ENCODE results near the gene TMPRSS3. TPM values are rescaled to one million over a fixed set of nuclear protein-coding genes. Genes with fewer than 3 reads are reported as not detected.
"Not testable (repeated sequence)": the region's sequence is repeated elsewhere in the genome, so short reads cannot be mapped to it uniquely, and the experiment has no call there.

Gene TMPRSS3
- total RNA-seq, 2 donors from 2014 or later: 24.0 to 163 TPM

- peak overlapping the region; percentile 76 for H3K4me3 Mint-ChIP-seq
- H3K27me3 Mint-ChIP-seq: no peaks in the 10 kb centered on the region
- no peaks in the 10 kb centered on the region for H3K9me3 Mint-ChIP-seq
- H3K36me3 Mint-ChIP-seq (ENCODE audit: low read depth): no peaks in the 10 kb centered on the region
- peak; percentile 52 for ATAC-seq (replicated peaks)
- peak overlapping the region; percentile 87 for H3K27ac Mint-ChIP-seq
- peaks cover 82% of the 10 kb centered on the region for H3K4me1 Mint-ChIP-seq
Measured at GRCh38 chr21:42421018-42421793, 25.4 kb upstream of the TMPRSS3 start.

GRCh38 chr21:42419845-42420244 is 24.0 kb upstream of the TMPRSS3 start:
- Mint-ChIP-seq H3K27me3 (no peaks in the 10 kb centered on the region), H3K4me3 (no peak overlapping the region), H3K27ac (no peak overlapping the region), H3K9me3 (no peaks in the 10 kb centered on the region), H3K4me1 (peaks cover 73% of the 10 kb centered on the region), H3K36me3 (ENCODE audit: low read depth) (no peaks in the 10 kb centered on the region)
- ATAC-seq (replicated peaks): no peak

GRCh38 chr21:42418886-42419285 is 23.0 kb upstream of the TMPRSS3 start:
- no peaks in the 10 kb centered on the region for H3K36me3 Mint-ChIP-seq (ENCODE audit: low read depth)
- peaks cover 71% of the 10 kb centered on the region for H3K4me1 Mint-ChIP-seq
- no peak overlapping the region for H3K4me3 Mint-ChIP-seq
- H3K27ac Mint-ChIP-seq: no peak overlapping the region
- no peak for ATAC-seq (replicated peaks)
- no peaks in the 10 kb centered on the region for H3K9me3 Mint-ChIP-seq
- no peaks in the 10 kb centered on the region for H3K27me3 Mint-ChIP-seq

- no peaks in the 10 kb centered on the region for H3K27me3 Mint-ChIP-seq
- H3K36me3 Mint-ChIP-seq (ENCODE audit: low read depth): no peaks in the 10 kb centered on the region
- no peaks in the 10 kb centered on the region for H3K9me3 Mint-ChIP-seq
- H3K4me1 Mint-ChIP-seq: peaks cover 66% of the 10 kb centered on the region
- peak overlapping the region; percentile 69 for H3K27ac Mint-ChIP-seq
- ATAC-seq (replicated peaks): peak; percentile 32
- no peak overlapping the region for H3K4me3 Mint-ChIP-seq
Measured at GRCh38 chr21:42417533-42417932, 21.7 kb upstream of the TMPRSS3 start.

- Mint-ChIP-seq H3K4me1 (peaks cover 42% of the 10 kb centered on the region), H3K36me3 (ENCODE audit: low read depth) (no peaks in the 10 kb centered on the region), H3K27ac (peak overlapping the region; percentile 99), H3K9me3 (no peaks in the 10 kb centered on the region), H3K27me3 (no peaks in the 10 kb centered on the region), H3K4me3 (no peak overlapping the region)
- ATAC-seq (replicated peaks): peak; percentile 71
Measured at GRCh38 chr21:42414928-42415769, 19.3 kb upstream of the TMPRSS3 start.

- Mint-ChIP-seq H3K27me3 (no peaks in the 10 kb centered on the region), H3K4me1 (peaks cover 42% of the 10 kb centered on the region), H3K4me3 (no peak overlapping the region), H3K36me3 (ENCODE audit: low read depth) (no peaks in the 10 kb centered on the region), H3K9me3 (no peaks in the 10 kb centered on the region), H3K27ac (peak overlapping the region; percentile 99)
- no peak for ATAC-seq (replicated peaks)
Measured at GRCh38 chr21:42414553-42414927, 18.7 kb upstream of the TMPRSS3 start.

- Mint-ChIP-seq H3K27ac (peak overlapping the region; percentile 99), H3K27me3 (no peaks in the 10 kb centered on the region), H3K4me1 (peaks cover 42% of the 10 kb centered on the region), H3K9me3 (no peaks in the 10 kb centered on the region), H3K4me3 (no peak overlapping the region), H3K36me3 (ENCODE audit: low read depth) (no peaks in the 10 kb centered on the region)
- ATAC-seq (replicated peaks): no peak
Measured at GRCh38 chr21:42414066-42414465, 18.2 kb upstream of the TMPRSS3 start.

GRCh38 chr21:42413500-42413899 is 17.6 kb upstream of the TMPRSS3 start:
- Mint-ChIP-seq H3K4me1 (peaks cover 36% of the 10 kb centered on the region), H3K9me3 (no peaks in the 10 kb centered on the region), H3K27me3 (no peaks in the 10 kb centered on the region), H3K4me3 (no peak overlapping the region), H3K36me3 (ENCODE audit: low read depth) (peaks cover under 1% of the 10 kb centered on the region), H3K27ac (peak overlapping the region; percentile 99)
- ATAC-seq (replicated peaks): peak; percentile 65

- H3K9me3 Mint-ChIP-seq: no peaks in the 10 kb centered on the region
- peaks cover 32% of the 10 kb centered on the region for H3K4me1 Mint-ChIP-seq
- H3K27ac Mint-ChIP-seq: peak overlapping the region; percentile 99
- no peak for ATAC-seq (replicated peaks)
- H3K4me3 Mint-ChIP-seq: no peak overlapping the region
- H3K27me3 Mint-ChIP-seq: no peaks in the 10 kb centered on the region
- H3K36me3 Mint-ChIP-seq (ENCODE audit: low read depth): peaks cover 4% of the 10 kb centered on the region
Measured at GRCh38 chr21:42413093-42413492, 17.2 kb upstream of the TMPRSS3 start.

GRCh38 chr21:42412636-42412933 is 16.7 kb upstream of the TMPRSS3 start:
- Mint-ChIP-seq H3K4me3 (no peak overlapping the region), H3K27ac (no peak overlapping the region), H3K36me3 (ENCODE audit: low read depth) (peaks cover 9% of the 10 kb centered on the region), H3K27me3 (no peaks in the 10 kb centered on the region), H3K4me1 (peaks cover 33% of the 10 kb centered on the region), H3K9me3 (no peaks in the 10 kb centered on the region)
- no peak for ATAC-seq (replicated peaks)

- Mint-ChIP-seq H3K27me3 (no peaks in the 10 kb centered on the region), H3K36me3 (ENCODE audit: low read depth) (peaks cover 15% of the 10 kb centered on the region), H3K4me1 (peaks cover 32% of the 10 kb centered on the region), H3K9me3 (no peaks in the 10 kb centered on the region), H3K4me3 (no peak overlapping the region), H3K27ac (no peak overlapping the region)
- ATAC-seq (replicated peaks): no peak
Measured at GRCh38 chr21:42411891-42412635, 16.2 kb upstream of the TMPRSS3 start.

- Mint-ChIP-seq H3K27me3 (no peaks in the 10 kb centered on the region), H3K36me3 (ENCODE audit: low read depth) (peaks cover 22% of the 10 kb centered on the region), H3K9me3 (no peaks in the 10 kb centered on the region), H3K4me3 (no peak overlapping the region), H3K4me1 (peaks cover 38% of the 10 kb centered on the region), H3K27ac (no peak overlapping the region)
- peak; percentile 18 for ATAC-seq (replicated peaks)
Measured at GRCh38 chr21:42411197-42411869, 15.5 kb upstream of the TMPRSS3 start.

GRCh38 chr21:42409366-42409765 is 13.5 kb upstream of the TMPRSS3 start:
- no peaks in the 10 kb centered on the region for H3K27me3 Mint-ChIP-seq
- H3K36me3 Mint-ChIP-seq (ENCODE audit: low read depth): peaks cover 42% of the 10 kb centered on the region
- ATAC-seq (replicated peaks): no peak
- H3K27ac Mint-ChIP-seq: no peak overlapping the region
- no peaks in the 10 kb centered on the region for H3K9me3 Mint-ChIP-seq
- peak overlapping the region; percentile 55 for H3K4me3 Mint-ChIP-seq
- peaks cover 33% of the 10 kb centered on the region for H3K4me1 Mint-ChIP-seq

GRCh38 chr21:42408718-42409117 is 12.9 kb upstream of the TMPRSS3 start:
- H3K27ac Mint-ChIP-seq; H3K27me3 Mint-ChIP-seq; H3K9me3 Mint-ChIP-seq; ATAC-seq (replicated peaks): not testable (repeated sequence)
- Mint-ChIP-seq H3K4me3 (peak overlapping the region; percentile 85), H3K36me3 (ENCODE audit: low read depth) (peaks cover 48% of the 10 kb centered on the region), H3K4me1 (peaks cover 27% of the 10 kb centered on the region)

Measured in activated T-helper 17 cell treated with anti-CD3 and anti-CD28 coated beads, Interleukin-2, amount 50 U/mL, for 72 hours (primary cell).